Adrenal gland (tissue), 19 donors: ENCODE data around the gene RARB. TPM values are rescaled to one million over a fixed set of nuclear protein-coding genes. Genes with fewer than 3 reads are reported as not detected.
A peak's percentile ranks its signal among the peaks of the same experiment; 100 is the strongest.

Experiments used
- DNase-seq, 7 donors: peaks; one replicate each; pipeline ENCODE4 v3.0.0-alpha.2; 2019 to 2020
- H3K27ac ChIP-seq, 5 donors: fragments of 200-600 bp; sonication (generic) in 4 of 5; 1 replicate in 3 of 5; 2 replicates in 2 of 5; pipeline versions ENCODE4 v1.5.1 to v1.8.0; 2016 to 2020; ENCODE audit warnings: mild to moderate bottlenecking in 1 of 5
- H3K27me3 ChIP-seq: fragments of 200-600 bp; 2 replicates; pipeline ENCODE4 v1.8.0; 2021
- H3K36me3 ChIP-seq, 2 donors: fragments of 200-600 bp; replicated peaks in 1 of 2; 1 replicate in 1 of 2; 2 replicates in 1 of 2; pipeline versions ENCODE4 v1.5.1 to v1.8.0; 2018 to 2022
- H3K4me1 ChIP-seq, 2 donors: fragments of 200-600 bp; replicated peaks in 1 of 2; 1 replicate in 1 of 2; 2 replicates in 1 of 2; pipeline versions ENCODE4 v1.5.1 to v1.8.0; 2018 to 2021
- H3K4me3 ChIP-seq, 4 donors: fragments of 200-600 bp; sonication (generic) in 3 of 4; one replicate each; pipeline ENCODE4 v1.5.1; 2016 to 2018
- H3K9me3 ChIP-seq, 3 donors: fragments of 200-600 bp; sonication (generic) in 1 of 3; replicated peaks in 1 of 3; 1 replicate in 2 of 3; 2 replicates in 1 of 3; pipeline versions ENCODE4 v1.5.1 to v1.8.0; 2016 to 2021
- POLR2A ChIP-seq, 2 donors: fragments of 450-650 bp; IDR thresholded peaks; one replicate each; pipeline ENCODE4 v1.6.1; 2017; ENCODE audit warnings: antibody characterized with exemption in 2 of 2, mild to moderate bottlenecking in 2 of 2, moderate library complexity in 1 of 2
- WGBS, 4 donors: extraction: QIAGEN DNeasy Blood & Tissue Kit in 2 of 4; methylation state at CpG; one replicate each; pipeline versions ENCODE4 v1.1.5 to v1.1.7; 2013 to 2017; 5-methylcytosine and 5-hydroxymethylcytosine counted together
- intact Hi-C, 2 donors: fragments of 100-400 bp; cut with DNase I; formaldehyde crosslinking; loops; one replicate each; pipeline versions ENCODE4 v1.14.1 to v1.15.0; 2022 to 2023
- long read RNA-seq, 10 donors: library from polyadenylated mRNA in 3 of 10; unstranded in 2 of 10; stranded (forward) in 1 of 10; transcript quantifications; one replicate each; pipeline ENCODE4 v2.0.0 and lab custom pipeline, GENCODE V29; 2021 to 2026
- polyA plus RNA-seq, 3 donors: library from polyadenylated mRNA; stranded (reverse); fragments of 200-250 nt in 2 of 3; fragments of 350-450 nt in 1 of 3; fragmentation: Illumina TruSeq in 1 of 3; extraction: RNeasy Lipid Tissue Mini Kit (QIAGEN cat#74804) in 1 of 3; gene quantifications; one replicate each; pipeline ENCODE4 v1.2.3, GENCODE V29; 2013 to 2014
- total RNA-seq, 9 donors: library from RNA; depleted of rRNA in 4 of 9; stranded (reverse); fragments of >200 nt in 4 of 9; fragments of 120-200 nt in 1 of 9; fragmentation: NEBNext Ultra II Directional in 1 of 9; extraction: Animal tissue kit (Norgen Biotek cat#: 25700) in 1 of 9; gene quantifications; one replicate each; pipeline versions ENCODE4 v1.1.0 to v1.2.4, GENCODE V29; 2013 to 2023
- TF ChIP-seq, protein P1 (sequence below), 6 experiments: fragments of 450-650 bp in 4 of 6; fragments of 200-600 bp in 2 of 6; sonication (generic) in 1 of 6; IDR thresholded peaks; 1 replicate in 5 of 6; 2 replicates in 1 of 6; pipeline versions ENCODE4 v1.5.1 to v1.8.0; 2016 to 2021; ENCODE audit warnings: antibody characterized with exemption in 6 of 6, mild to moderate bottlenecking in 2 of 6, moderate library complexity in 1 of 6
- donor health status: healthy with polysubstance abuse.
- donor health status: Bipolar disorder and iron deficiency.
- donor health status: DM: yes; HTN: yes; CAD: no.
- donor health status: DM: no; HTN: no; CAD: no.
- donor health status: DM: no; HTN: no; CAD: no.
- donor health status: DM: yes; HTN: yes; CAD: no.

Gene RARB
- 10 to 100 TPM in 6 of 9 donors, 1 to 10 TPM in 3; 4.3 to 23.3 (median 11.7) TPM for total RNA-seq
- 1 to 10 TPM; 1.7 to 8.1 (median 7.7) TPM for polyA plus RNA-seq
- long read RNA-seq, donor 1, partial matches to known transcripts, result 0 of 3 reads
- long read RNA-seq, donor 1, other reads (novel, unspliced or antisense), result 0 of 3 reads
- long read RNA-seq, donor 2, partial matches to known transcripts, result 0 of 1 reads
- long read RNA-seq, donor 2, other reads (novel, unspliced or antisense), result 0 of 1 reads
- long read RNA-seq, donor 3, partial matches to known transcripts, result 0 of 2 reads
- long read RNA-seq, donor 3, other reads (novel, unspliced or antisense), result 0 of 2 reads
- long read RNA-seq, donor 4, partial matches to known transcripts, result 1 of 2 reads
- long read RNA-seq, donor 4, other reads (novel, unspliced or antisense), result 1 of 2 reads
- long read RNA-seq, donor 5, transcript RARB-201 (8 exons, 3,084 nt), result major isoform, 11 of 14 reads
- long read RNA-seq, donor 5, partial matches to known transcripts, result 0 of 14 reads
- long read RNA-seq, donor 5, other reads (novel, unspliced or antisense), result 1 of 14 reads
- long read RNA-seq, donor 6, partial matches to known transcripts, result 0 of 2 reads
- long read RNA-seq, donor 6, other reads (novel, unspliced or antisense), result 2 of 2 reads
- long read RNA-seq, donor 7, result 0 reads
- long read RNA-seq, donor 8, partial matches to known transcripts, result 0 of 2 reads
- long read RNA-seq, donor 8, other reads (novel, unspliced or antisense), result 0 of 2 reads
- long read RNA-seq, donor 9, partial matches to known transcripts, result 42 of 45 reads
- long read RNA-seq, donor 9, other reads (novel, unspliced or antisense), result 0 of 45 reads
- long read RNA-seq, donor 10, result 0 reads

DNA sequence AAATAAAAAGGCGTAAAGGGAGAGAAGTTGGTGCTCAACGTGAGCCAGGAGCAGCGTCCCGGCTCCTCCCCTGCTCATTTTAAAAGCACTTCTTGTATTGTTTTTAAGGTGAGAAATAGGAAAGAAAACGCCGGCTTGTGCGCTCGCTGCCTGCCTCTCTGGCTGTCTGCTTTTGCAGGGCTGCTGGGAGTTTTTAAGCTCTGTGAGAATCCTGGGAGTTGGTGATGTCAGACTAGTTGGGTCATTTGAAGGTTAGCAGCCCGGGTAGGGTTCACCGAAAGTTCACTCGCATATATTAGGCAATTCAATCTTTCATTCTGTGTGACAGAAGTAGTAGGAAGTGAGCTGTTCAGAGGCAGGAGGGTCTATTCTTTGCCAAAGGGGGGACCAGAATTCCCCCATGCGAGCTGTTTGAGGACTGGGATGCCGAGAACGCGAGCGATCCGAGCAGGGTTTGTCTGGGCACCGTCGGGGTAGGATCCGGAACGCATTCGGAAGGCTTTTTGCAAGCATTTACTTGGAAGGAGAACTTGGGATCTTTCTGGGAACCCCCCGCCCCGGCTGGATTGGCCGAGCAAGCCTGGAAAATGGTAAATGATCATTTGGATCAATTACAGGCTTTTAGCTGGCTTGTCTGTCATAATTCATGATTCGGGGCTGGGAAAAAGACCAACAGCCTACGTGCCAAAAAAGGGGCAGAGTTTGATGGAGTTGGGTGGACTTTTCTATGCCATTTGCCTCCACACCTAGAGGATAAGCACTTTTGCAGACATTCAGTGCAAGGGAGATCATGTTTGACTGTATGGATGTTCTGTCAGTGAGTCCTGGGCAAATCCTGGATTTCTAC lies at the start of gene RARB:
Gene RARB, plus strand, starts transcription at position 322 of the 847 bp plus-strand sequence. Its CDS starts 469 bp downstream, at position 791.
- Histone ChIP-seq H3K27ac (peak within 1 kb of the TSS in 4 of 5 donors; percentile 65 to 92 (median 80)), H3K4me3 (peak within 1 kb of the TSS in 3 of 4 donors; percentile 5 to 71 (median 37)), H3K27me3 (no peaks in the 10 kb centered on the region), H3K9me3 (no peaks in the 10 kb centered on the region), H3K4me1 (peaks cover 0 to 6% of the 10 kb centered on the region in 2 donors), H3K36me3 (no peaks in the 10 kb centered on the region)
- peak; percentile 86 to 90 for TF ChIP-seq POLR2A (IDR thresholded peaks at IDR 0.05)
- TF ChIP-seq, protein P1, sequence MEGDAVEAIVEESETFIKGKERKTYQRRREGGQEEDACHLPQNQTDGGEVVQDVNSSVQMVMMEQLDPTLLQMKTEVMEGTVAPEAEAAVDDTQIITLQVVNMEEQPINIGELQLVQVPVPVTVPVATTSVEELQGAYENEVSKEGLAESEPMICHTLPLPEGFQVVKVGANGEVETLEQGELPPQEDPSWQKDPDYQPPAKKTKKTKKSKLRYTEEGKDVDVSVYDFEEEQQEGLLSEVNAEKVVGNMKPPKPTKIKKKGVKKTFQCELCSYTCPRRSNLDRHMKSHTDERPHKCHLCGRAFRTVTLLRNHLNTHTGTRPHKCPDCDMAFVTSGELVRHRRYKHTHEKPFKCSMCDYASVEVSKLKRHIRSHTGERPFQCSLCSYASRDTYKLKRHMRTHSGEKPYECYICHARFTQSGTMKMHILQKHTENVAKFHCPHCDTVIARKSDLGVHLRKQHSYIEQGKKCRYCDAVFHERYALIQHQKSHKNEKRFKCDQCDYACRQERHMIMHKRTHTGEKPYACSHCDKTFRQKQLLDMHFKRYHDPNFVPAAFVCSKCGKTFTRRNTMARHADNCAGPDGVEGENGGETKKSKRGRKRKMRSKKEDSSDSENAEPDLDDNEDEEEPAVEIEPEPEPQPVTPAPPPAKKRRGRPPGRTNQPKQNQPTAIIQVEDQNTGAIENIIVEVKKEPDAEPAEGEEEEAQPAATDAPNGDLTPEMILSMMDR (IDR thresholded peaks at IDR 0.05), result no peak
- peak; percentile 71 to 89 (median 77) for DNase-seq
- intact Hi-C loops, result no loop called here
- WGBS, 4 donors, result 0 to 1% (median 0%) methylated on average over 19 to 27 of the region's 27 CpGs

DNA sequence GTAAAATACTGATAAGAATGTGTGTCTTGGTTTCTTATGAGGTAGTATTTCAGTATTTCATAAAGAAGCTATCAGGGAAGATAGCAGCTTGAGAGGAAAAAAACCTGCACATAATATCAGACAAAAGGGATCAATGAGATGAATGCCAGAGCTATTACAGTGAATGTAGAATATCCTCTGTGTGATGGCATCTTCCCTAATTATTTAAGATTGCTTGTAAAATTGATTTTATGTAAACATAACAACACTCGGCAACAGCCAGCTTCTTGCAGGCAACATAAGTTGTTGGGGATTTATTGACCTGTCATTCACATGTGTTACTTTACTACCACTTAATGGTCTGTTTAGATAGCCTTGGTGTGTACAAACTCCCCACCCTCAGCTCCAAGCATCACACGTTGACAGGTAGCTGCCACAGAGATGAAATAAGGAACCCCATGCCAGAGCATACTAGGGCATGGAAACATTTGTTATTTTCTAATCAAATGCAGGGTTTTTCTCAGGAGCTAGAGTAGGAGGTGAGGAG lies 49.2 kb upstream of the RARB start:
- intact Hi-C loops, result no loop called here
- Histone ChIP-seq H3K4me3 (no peak overlapping the region), H3K4me1 (peaks cover 0 to 6% of the 10 kb centered on the region in 2 donors), H3K27ac (peak overlapping the region in 1 of 5 donors; percentile 17), H3K9me3 (no peaks in the 10 kb centered on the region), H3K36me3 (no peaks in the 10 kb centered on the region), H3K27me3 (no peaks in the 10 kb centered on the region)
- DNase-seq, result no peak
- WGBS, 4 donors, result 66 to 86% (median 71%) methylated on average over 2 of the region's 2 CpGs
- TF ChIP-seq, protein P1 (IDR thresholded peaks at IDR 0.05), result no peak
- TF ChIP-seq POLR2A (IDR thresholded peaks at IDR 0.05), result no peak

DNA sequence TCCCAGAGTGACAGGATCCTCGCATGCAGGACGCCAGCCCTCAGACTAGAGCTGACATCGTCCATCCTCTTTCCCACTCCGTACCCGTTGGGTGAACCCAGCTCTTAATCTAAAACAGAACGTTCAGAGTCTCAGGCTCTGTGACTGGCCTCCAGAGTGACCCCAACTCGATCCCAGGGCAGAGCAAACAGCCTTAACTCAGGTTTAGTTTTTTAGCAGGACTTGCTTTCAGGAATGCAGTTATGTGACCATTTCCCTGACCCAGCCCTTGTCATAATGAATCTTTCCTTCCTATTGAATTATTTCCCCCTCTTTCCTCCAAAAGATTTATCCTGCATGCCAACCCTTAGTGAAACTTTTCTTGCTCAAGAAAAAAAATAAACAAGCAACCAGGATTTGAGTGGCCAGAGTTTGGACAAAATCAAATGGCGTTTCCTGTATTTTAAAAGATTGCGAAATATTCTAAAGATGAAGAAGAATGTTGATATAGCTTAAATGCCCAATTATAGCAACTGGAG lies 47.8 kb upstream of the RARB start:
- Histone ChIP-seq H3K27ac (peak overlapping the region in 3 of 5 donors; percentile 1 to 68 (median 19)), H3K36me3 (no peaks in the 10 kb centered on the region), H3K27me3 (no peaks in the 10 kb centered on the region), H3K4me3 (no peak overlapping the region), H3K4me1 (peaks cover 0 to 6% of the 10 kb centered on the region in 2 donors), H3K9me3 (no peaks in the 10 kb centered on the region)
- WGBS, 4 donors, result 29 to 49% (median 37%) methylated on average over 9 of the region's 9 CpGs
- TF ChIP-seq POLR2A (IDR thresholded peaks at IDR 0.05), result no peak
- TF ChIP-seq, protein P1 (IDR thresholded peaks at IDR 0.05), result no peak
- peak; percentile 17 to 74 (median 40) for DNase-seq
- intact Hi-C loops, result no loop called here
